Stimulated activated CD4-positive, alpha-beta T cell treated with anti-CD3 and anti-CD28 coated beads, Interleukin-2, amount 100 ng/mL, for 24 hours (primary cell): ENCODE measurements around the gene CPT2.
"Not testable (repeated sequence)": the region's sequence is repeated elsewhere in the genome, so short reads cannot be mapped to it uniquely, and the experiment has no call there.

Experiments used
- DNase-seq, 2 donors: peaks; one replicate each; pipeline ENCODE4 v3.0.0-alpha.2; 2020

Gene CPT2

DNA sequence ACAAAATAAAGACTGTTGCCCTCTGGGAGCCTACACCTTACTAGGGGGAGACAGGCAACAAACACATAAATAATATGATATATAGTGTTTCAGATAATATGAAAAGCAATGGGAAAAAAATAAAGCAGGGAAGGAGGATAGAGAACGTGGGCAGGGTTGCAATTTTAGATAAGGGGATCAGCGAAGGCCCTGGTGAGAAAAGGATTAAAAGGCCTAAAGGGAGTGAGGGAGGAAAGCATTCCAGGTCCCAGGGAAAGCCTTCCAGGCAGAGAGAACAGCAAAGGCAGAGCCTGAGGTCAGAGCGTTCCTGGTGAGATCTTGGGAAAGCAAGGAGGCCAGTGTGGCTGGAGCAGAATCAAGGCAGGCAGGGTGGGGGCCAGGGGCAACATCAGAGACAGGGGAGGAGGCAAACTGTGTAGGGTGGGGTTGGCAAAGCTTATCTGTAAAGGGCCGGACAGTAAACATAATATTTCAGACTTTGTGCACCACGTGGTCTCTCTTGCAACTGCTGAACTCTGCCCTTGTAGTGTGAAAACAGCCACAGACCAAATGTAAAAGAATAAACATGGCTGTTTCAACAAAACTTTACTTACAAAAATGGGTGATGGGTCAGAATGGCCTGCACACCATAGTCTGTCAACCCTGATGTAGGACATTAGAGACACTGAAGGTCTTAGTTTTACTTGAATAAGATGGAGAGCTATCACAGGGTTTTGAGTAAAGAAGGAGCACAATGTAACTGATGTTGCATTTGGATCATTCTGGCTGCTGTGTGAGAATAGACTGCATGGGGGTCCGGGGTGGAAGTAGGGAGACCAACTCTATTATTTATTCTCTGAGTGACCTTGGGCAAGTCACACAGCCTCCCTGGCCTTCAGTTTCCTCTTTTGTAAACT lies 13.3 kb upstream of the CPT2 start:
- no peak for DNase-seq

- DNase-seq: not testable (repeated sequence)
Observed at GRCh38 chr1:53185955-53186297, 10.7 kb upstream of the CPT2 start.

- DNase-seq: no peak
Observed at GRCh38 chr1:53186533-53186932, 10.1 kb upstream of the CPT2 start.

GRCh38 chr1:53187401-53187800 lies 9.2 kb upstream of the CPT2 start:
- DNase-seq: no peak

- DNase-seq: no peak
Observed at GRCh38 chr1:53188099-53188498, 8.5 kb upstream of the CPT2 start.

- no peak for DNase-seq
Observed at GRCh38 chr1:53189061-53189460, 7.6 kb upstream of the CPT2 start.

- DNase-seq: no peak
Observed at GRCh38 chr1:53190210-53190611, 6.4 kb upstream of the CPT2 start.

DNA sequence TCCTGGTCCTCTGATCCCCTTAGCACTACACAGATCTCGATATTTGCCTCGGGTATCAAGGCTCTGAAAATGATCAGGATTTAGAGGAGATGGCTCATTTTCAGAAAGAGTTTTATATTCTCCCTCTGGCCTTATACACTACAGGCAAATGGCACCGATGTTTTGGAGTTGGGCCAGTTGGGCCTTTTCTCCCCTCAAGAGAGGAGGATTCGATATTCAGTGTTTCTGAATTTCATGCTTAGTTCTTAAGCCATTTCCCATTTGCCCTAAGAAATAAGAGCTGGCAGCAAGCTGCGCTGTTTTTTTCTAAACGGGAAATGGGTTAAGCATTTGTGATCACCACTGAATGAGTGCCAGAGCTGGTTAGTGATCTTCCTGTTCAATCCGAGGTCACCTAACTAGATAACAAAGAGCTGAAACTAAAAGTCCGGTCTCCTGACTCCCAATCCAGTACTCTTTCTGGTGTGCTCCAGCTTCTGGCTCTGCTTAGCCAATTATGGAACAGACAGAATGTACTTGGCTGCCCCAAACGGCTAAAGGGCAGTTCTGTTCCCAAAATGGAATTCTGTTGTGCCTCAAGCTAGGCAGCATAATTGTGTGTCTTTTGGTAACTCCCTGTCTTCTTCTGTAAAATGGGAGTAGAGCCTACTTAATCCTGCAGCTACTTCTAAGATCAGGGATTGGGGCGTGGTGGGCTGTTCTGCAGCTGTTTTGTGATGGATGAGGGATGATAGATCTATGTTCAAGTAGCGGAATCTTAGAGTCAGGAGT lies 1.2 kb upstream of the CPT2 start:
- no peak for DNase-seq

DNA sequence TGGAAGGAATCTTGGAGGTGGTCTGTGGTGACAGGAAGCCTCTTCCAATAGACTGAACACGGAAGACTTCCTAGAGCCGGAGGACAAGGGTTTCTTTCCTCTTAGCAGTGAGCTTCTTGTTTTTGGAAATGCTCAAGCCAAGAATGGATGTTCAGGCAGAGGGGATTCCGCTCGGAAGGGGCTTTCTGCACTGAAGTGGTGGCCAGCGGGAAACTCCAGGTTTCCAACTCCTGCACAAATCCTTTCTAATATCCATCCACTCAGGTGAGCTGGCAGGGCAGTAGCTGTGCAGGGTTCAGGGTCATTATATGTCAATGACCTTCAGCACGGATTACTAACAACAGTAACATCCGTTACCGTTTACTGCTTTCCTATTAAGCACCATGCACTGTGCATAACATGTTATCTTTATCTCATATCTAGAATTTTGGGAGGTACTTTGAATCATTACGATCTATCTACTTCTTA lies 573 bp upstream of the CPT2 start:
- DNase-seq: no peak

- no peak for DNase-seq
Observed at GRCh38 chr1:53197291-53198200, 922 bp downstream of the CPT2 start.

- no peak for DNase-seq
Observed at GRCh38 chr1:53198241-53198651, 1.6 kb downstream of the CPT2 start.

DNA sequence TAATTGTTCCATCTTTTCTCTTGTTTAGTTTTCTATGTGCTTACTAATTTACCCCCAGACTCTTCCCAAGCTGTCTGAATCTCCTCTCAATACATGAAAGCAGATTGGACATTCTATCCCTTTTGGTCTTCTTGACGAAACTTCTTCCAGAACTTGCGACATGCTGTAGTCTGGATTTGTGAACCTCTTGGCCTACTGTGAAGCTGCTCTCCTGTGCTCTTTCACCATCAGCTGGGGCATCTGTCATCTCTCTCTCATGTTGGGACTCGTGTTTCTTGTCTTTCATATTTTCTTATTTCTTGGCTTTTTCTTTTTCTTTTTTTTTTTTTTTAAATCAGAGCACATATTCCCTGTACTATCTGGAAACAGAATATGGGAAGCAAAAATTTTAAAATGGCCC lies 6.8 kb downstream of the CPT2 start:
- DNase-seq: no peak

DNA sequence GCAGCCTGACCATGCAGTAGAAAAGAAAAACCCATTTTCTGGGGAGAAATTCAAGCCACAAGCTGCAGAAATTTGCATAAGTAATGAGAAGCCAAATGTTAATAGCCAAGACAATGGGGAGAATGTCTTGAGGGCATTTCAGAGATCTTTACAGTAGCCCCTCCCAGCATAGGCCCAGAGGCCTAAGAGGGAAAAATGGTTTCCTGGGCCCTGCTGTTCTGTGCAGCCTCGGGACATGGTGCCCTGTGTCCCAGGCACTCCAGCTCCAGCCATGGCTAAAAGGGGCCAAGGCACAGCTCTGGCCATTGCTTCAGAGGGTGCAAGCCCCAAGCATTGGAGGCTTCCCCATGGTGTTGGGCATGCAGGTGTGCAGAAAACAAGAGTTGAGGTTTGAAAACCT lies 8.9 kb downstream of the CPT2 start:
- not testable (repeated sequence) for DNase-seq

GRCh38 chr1:53206083-53206685 lies 9.6 kb downstream of the CPT2 start:
- DNase-seq: not testable (repeated sequence)

DNA sequence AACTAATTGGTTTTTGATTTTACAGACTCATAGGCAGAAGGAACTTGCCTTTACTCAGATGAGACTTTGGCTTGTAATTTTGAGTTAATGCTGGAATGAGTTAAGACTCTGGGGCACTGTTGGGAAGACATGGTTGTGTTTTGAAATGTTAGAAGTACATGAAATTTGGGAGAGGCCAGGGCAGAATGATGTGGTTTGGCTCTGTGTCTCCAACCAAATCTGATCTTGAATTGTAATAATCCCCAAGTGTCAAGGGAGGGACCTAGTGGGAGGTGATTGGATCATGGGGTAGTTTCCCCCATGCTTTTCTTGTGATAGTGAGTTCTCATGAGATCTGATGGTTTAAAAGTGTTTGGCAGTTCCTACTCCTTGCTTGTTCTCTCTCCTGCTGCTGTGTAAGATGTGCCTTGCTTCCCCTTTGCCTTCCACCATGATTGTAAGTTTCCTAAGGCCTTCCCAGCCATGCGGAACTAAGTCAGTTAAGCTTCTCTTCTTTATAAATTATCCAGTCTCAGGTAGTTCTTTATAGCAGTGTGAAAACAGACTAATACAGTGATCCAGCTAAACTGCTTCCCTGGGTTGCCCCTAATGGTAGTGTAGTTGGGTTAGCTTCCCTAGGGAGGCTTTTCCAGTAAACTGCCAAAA lies 10.2 kb downstream of the CPT2 start:
- no peak for DNase-seq

GRCh38 chr1:53207726-53208125 lies 11.1 kb downstream of the CPT2 start:
- DNase-seq: no peak

- DNase-seq: no peak
Observed at GRCh38 chr1:53210352-53210751, 13.7 kb downstream of the CPT2 start.

DNA sequence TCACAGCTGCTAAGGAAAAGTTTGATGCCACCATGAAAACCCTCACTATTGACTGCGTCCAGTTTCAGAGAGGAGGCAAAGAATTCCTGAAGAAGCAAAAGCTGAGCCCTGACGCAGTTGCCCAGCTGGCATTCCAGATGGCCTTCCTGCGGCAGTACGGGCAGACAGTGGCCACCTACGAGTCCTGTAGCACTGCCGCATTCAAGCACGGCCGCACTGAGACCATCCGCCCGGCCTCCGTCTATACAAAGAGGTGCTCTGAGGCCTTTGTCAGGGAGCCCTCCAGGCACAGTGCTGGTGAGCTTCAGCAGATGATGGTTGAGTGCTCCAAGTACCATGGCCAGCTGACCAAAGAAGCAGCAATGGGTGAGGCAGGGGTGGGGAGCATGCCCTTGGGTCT lies 14.3 kb downstream of the CPT2 start:
- no peak for DNase-seq

- DNase-seq: no peak
Observed at GRCh38 chr1:53214376-53214940, 17.8 kb downstream of the CPT2 start.

- DNase-seq: no peak
Observed at GRCh38 chr1:53218201-53218600, 21.6 kb downstream of the CPT2 start.

DNA sequence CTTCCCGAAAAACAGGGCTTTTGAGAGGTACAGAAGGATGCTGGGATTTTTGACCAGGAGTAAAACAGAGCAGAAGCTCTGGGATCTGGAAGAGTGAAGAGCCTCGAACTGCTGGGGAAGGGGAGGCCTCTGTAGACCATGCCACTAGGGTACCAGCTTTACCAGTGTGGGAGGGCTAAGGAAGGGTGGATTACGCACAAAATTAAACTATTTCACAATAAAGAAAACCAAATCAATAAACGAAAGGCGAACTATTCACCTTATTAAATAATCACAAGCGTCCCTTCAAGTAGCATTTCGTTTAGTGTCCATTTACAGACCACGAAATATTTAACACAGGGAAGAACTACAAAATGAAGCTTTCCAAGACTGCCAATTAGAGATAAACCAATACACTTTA lies 23.1 kb downstream of the CPT2 start:
- no peak for DNase-seq
